ENCODE results near the gene MAP2.
A peak's percentile ranks its signal among the peaks of the same experiment; 100 is the strongest.

MAP2 gene

GRCh38 chr2:209577376-209578357, 153.8 kb downstream of the MAP2 start:
- H3K27ac ChIP-seq (ENCODE audit: low read length), result no peak overlapping the region

GRCh38 chr2:209578394-209579001, 154.7 kb downstream of the MAP2 start:
- H3K9me3 ChIP-seq (ENCODE audit: control insufficient read depth in 1 of 2, low read length in 2 of 2), result no peaks in the 10 kb centered on the region
- no peaks in the 10 kb centered on the region for H3K36me3 ChIP-seq (ENCODE audit: control insufficient read depth in 1 of 2, insufficient read depth in 2 of 2, low read length in 2 of 2)
- peaks cover 0 to 6% of the 10 kb centered on the region in 2 donors for H3K4me1 ChIP-seq (ENCODE audit: control insufficient read depth in 1 of 2, insufficient read depth in 2 of 2, low read length in 2 of 2)
- no peak overlapping the region for H3K27ac ChIP-seq (ENCODE audit: low read length)
- no peak overlapping the region for H3K4me3 ChIP-seq (ENCODE audit: low read depth in 1 of 2, low read length in 2 of 2)
- H3K27me3 ChIP-seq (ENCODE audit: low read depth, low read length), result no peaks in the 10 kb centered on the region

More at GRCh38 chr2:209577376-209578357, 153.8 kb downstream of the MAP2 start:
- H3K27me3 ChIP-seq (ENCODE audit: low read depth, low read length), result no peaks in the 10 kb centered on the region
- no peak overlapping the region for H3K4me3 ChIP-seq (ENCODE audit: low read depth in 1 of 2, low read length in 2 of 2)
- no peaks in the 10 kb centered on the region for H3K9me3 ChIP-seq (ENCODE audit: control insufficient read depth in 1 of 2, low read length in 2 of 2)
- H3K36me3 ChIP-seq (ENCODE audit: control insufficient read depth in 1 of 2, insufficient read depth in 2 of 2, low read length in 2 of 2), result no peaks in the 10 kb centered on the region
- H3K4me1 ChIP-seq (ENCODE audit: control insufficient read depth in 1 of 2, insufficient read depth in 2 of 2, low read length in 2 of 2), result peaks cover 0 to 6% of the 10 kb centered on the region in 2 donors

GRCh38 chr2:209579230-209579749, 155.4 kb downstream of the MAP2 start:
- Histone ChIP-seq H3K4me3 (ENCODE audit: low read depth in 1 of 2, low read length in 2 of 2) (peak overlapping the region; percentile 42 to 48), H3K9me3 (ENCODE audit: control insufficient read depth in 1 of 2, low read length in 2 of 2) (no peaks in the 10 kb centered on the region), H3K27ac (ENCODE audit: low read length) (no peak overlapping the region), H3K27me3 (ENCODE audit: low read depth, low read length) (no peaks in the 10 kb centered on the region), H3K36me3 (ENCODE audit: control insufficient read depth in 1 of 2, insufficient read depth in 2 of 2, low read length in 2 of 2) (no peaks in the 10 kb centered on the region), H3K4me1 (ENCODE audit: control insufficient read depth in 1 of 2, insufficient read depth in 2 of 2, low read length in 2 of 2) (peaks cover 0 to 6% of the 10 kb centered on the region in 2 donors)

- Histone ChIP-seq H3K4me1 (ENCODE audit: control insufficient read depth in 1 of 2, insufficient read depth in 2 of 2, low read length in 2 of 2) (peaks cover 0 to 6% of the 10 kb centered on the region in 2 donors), H3K4me3 (ENCODE audit: low read depth in 1 of 2, low read length in 2 of 2) (no peak overlapping the region)
Measured at GRCh38 chr2:209581040-209581439, 157.2 kb downstream of the MAP2 start.

GRCh38 chr2:209582281-209582680, 158.4 kb downstream of the MAP2 start:
- Histone ChIP-seq H3K36me3 (ENCODE audit: control insufficient read depth in 1 of 2, insufficient read depth in 2 of 2, low read length in 2 of 2) (no peaks in the 10 kb centered on the region), H3K9me3 (ENCODE audit: control insufficient read depth in 1 of 2, low read length in 2 of 2) (no peaks in the 10 kb centered on the region), H3K27ac (ENCODE audit: low read length) (no peak overlapping the region), H3K27me3 (ENCODE audit: low read depth, low read length) (no peaks in the 10 kb centered on the region), H3K4me1 (ENCODE audit: control insufficient read depth in 1 of 2, insufficient read depth in 2 of 2, low read length in 2 of 2) (peaks cover 0 to 6% of the 10 kb centered on the region in 2 donors), H3K4me3 (ENCODE audit: low read depth in 1 of 2, low read length in 2 of 2) (no peak overlapping the region)

More at GRCh38 chr2:209581040-209581439, 157.2 kb downstream of the MAP2 start:
- Histone ChIP-seq H3K36me3 (ENCODE audit: control insufficient read depth in 1 of 2, insufficient read depth in 2 of 2, low read length in 2 of 2) (no peaks in the 10 kb centered on the region), H3K9me3 (ENCODE audit: control insufficient read depth in 1 of 2, low read length in 2 of 2) (no peaks in the 10 kb centered on the region), H3K27ac (ENCODE audit: low read length) (no peak overlapping the region), H3K27me3 (ENCODE audit: low read depth, low read length) (no peaks in the 10 kb centered on the region)

GRCh38 chr2:209584472-209584871, 160.6 kb downstream of the MAP2 start:
- H3K4me3 ChIP-seq (ENCODE audit: low read depth in 1 of 2, low read length in 2 of 2), result no peak overlapping the region
- no peaks in the 10 kb centered on the region for H3K27me3 ChIP-seq (ENCODE audit: low read depth, low read length)
- H3K36me3 ChIP-seq (ENCODE audit: control insufficient read depth in 1 of 2, insufficient read depth in 2 of 2, low read length in 2 of 2), result no peaks in the 10 kb centered on the region
- H3K27ac ChIP-seq (ENCODE audit: low read length), result no peak overlapping the region
- H3K9me3 ChIP-seq (ENCODE audit: control insufficient read depth in 1 of 2, low read length in 2 of 2), result no peaks in the 10 kb centered on the region
- peaks cover 0 to under 1% of the 10 kb centered on the region in 2 donors for H3K4me1 ChIP-seq (ENCODE audit: control insufficient read depth in 1 of 2, insufficient read depth in 2 of 2, low read length in 2 of 2)

- H3K27me3 ChIP-seq (ENCODE audit: low read depth, low read length), result no peaks in the 10 kb centered on the region
- H3K36me3 ChIP-seq (ENCODE audit: control insufficient read depth in 1 of 2, insufficient read depth in 2 of 2, low read length in 2 of 2), result no peaks in the 10 kb centered on the region
- H3K9me3 ChIP-seq (ENCODE audit: control insufficient read depth in 1 of 2, low read length in 2 of 2), result no peaks in the 10 kb centered on the region
- H3K4me1 ChIP-seq (ENCODE audit: control insufficient read depth in 1 of 2, insufficient read depth in 2 of 2, low read length in 2 of 2), result no peaks in the 10 kb centered on the region
- no peak overlapping the region for H3K4me3 ChIP-seq (ENCODE audit: low read depth in 1 of 2, low read length in 2 of 2)
- H3K27ac ChIP-seq (ENCODE audit: low read length), result no peak overlapping the region
Measured at GRCh38 chr2:209584915-209585314, 161.1 kb downstream of the MAP2 start.

GRCh38 chr2:209591021-209591420, 167.2 kb downstream of the MAP2 start:
- no peaks in the 10 kb centered on the region for H3K36me3 ChIP-seq (ENCODE audit: control insufficient read depth in 1 of 2, insufficient read depth in 2 of 2, low read length in 2 of 2)
- no peak overlapping the region for H3K27ac ChIP-seq (ENCODE audit: low read length)
- H3K9me3 ChIP-seq (ENCODE audit: control insufficient read depth in 1 of 2, low read length in 2 of 2), result no peaks in the 10 kb centered on the region
- H3K4me1 ChIP-seq (ENCODE audit: control insufficient read depth in 1 of 2, insufficient read depth in 2 of 2, low read length in 2 of 2), result no peaks in the 10 kb centered on the region
- no peaks in the 10 kb centered on the region for H3K27me3 ChIP-seq (ENCODE audit: low read depth, low read length)
- no peak overlapping the region for H3K4me3 ChIP-seq (ENCODE audit: low read depth in 1 of 2, low read length in 2 of 2)

- H3K27ac ChIP-seq (ENCODE audit: low read length), result no peak overlapping the region
- H3K4me1 ChIP-seq (ENCODE audit: control insufficient read depth in 1 of 2, insufficient read depth in 2 of 2, low read length in 2 of 2), result no peaks in the 10 kb centered on the region
- H3K27me3 ChIP-seq (ENCODE audit: low read depth, low read length), result no peaks in the 10 kb centered on the region
- no peak overlapping the region for H3K4me3 ChIP-seq (ENCODE audit: low read depth in 1 of 2, low read length in 2 of 2)
- no peaks in the 10 kb centered on the region for H3K36me3 ChIP-seq (ENCODE audit: control insufficient read depth in 1 of 2, insufficient read depth in 2 of 2, low read length in 2 of 2)
- H3K9me3 ChIP-seq (ENCODE audit: control insufficient read depth in 1 of 2, low read length in 2 of 2), result no peaks in the 10 kb centered on the region
Measured at GRCh38 chr2:209592106-209592505, 168.3 kb downstream of the MAP2 start.

GRCh38 chr2:209593930-209594329, 170.1 kb downstream of the MAP2 start:
- Histone ChIP-seq H3K4me1 (ENCODE audit: control insufficient read depth in 1 of 2, insufficient read depth in 2 of 2, low read length in 2 of 2) (no peaks in the 10 kb centered on the region), H3K27ac (ENCODE audit: low read length) (no peak overlapping the region), H3K27me3 (ENCODE audit: low read depth, low read length) (no peaks in the 10 kb centered on the region), H3K4me3 (ENCODE audit: low read depth in 1 of 2, low read length in 2 of 2) (no peak overlapping the region), H3K36me3 (ENCODE audit: control insufficient read depth in 1 of 2, insufficient read depth in 2 of 2, low read length in 2 of 2) (no peaks in the 10 kb centered on the region), H3K9me3 (ENCODE audit: control insufficient read depth in 1 of 2, low read length in 2 of 2) (no peaks in the 10 kb centered on the region)

GRCh38 chr2:209596262-209596661, 172.4 kb downstream of the MAP2 start:
- Histone ChIP-seq H3K36me3 (ENCODE audit: control insufficient read depth in 1 of 2, insufficient read depth in 2 of 2, low read length in 2 of 2) (no peaks in the 10 kb centered on the region), H3K9me3 (ENCODE audit: control insufficient read depth in 1 of 2, low read length in 2 of 2) (no peaks in the 10 kb centered on the region), H3K4me3 (ENCODE audit: low read depth in 1 of 2, low read length in 2 of 2) (no peak overlapping the region), H3K4me1 (ENCODE audit: control insufficient read depth in 1 of 2, insufficient read depth in 2 of 2, low read length in 2 of 2) (no peaks in the 10 kb centered on the region), H3K27ac (ENCODE audit: low read length) (no peak overlapping the region), H3K27me3 (ENCODE audit: low read depth, low read length) (no peaks in the 10 kb centered on the region)

Data from muscle layer of duodenum (tissue), 2 donors.